Upper lobe of right lung (tissue), 1 donor: Measurements from ENCODE around the gene ING5. TPM values are rescaled to one million over a fixed set of nuclear protein-coding genes. Genes with fewer than 3 reads are reported as not detected.

Source experiments
- ATAC-seq: fragments of 200-7000 bp; cut with Tn5 transposase; one replicate; pipeline ENCODE4 v1.9.1; 2020; ENCODE audit warnings: mild to moderate bottlenecking, moderate library complexity
- DNase-seq: peaks from one replicate; pipeline ENCODE4 v3.0.0-alpha.2; 2020
- H3K27ac ChIP-seq: fragments of 200-600 bp; one replicate; pipeline ENCODE4 v1.8.0; 2022
- H3K27me3 ChIP-seq: fragments of 200-600 bp; one replicate; pipeline ENCODE4 v1.8.0; 2022; ENCODE audit warnings: mild to moderate bottlenecking
- H3K36me3 ChIP-seq: fragments of 200-600 bp; one replicate; pipeline ENCODE4 v1.8.0; 2022
- H3K4me1 ChIP-seq: fragments of 200-600 bp; one replicate; pipeline ENCODE4 v1.8.0; 2022
- H3K4me3 ChIP-seq: fragments of 200-600 bp; one replicate; pipeline ENCODE4 v1.8.0; 2022; ENCODE audit warnings: mild to moderate bottlenecking
- H3K9me3 ChIP-seq: fragments of 200-600 bp; one replicate; pipeline ENCODE4 v1.8.0; 2022
- intact Hi-C: fragments of 100-400 bp; cut with DNase I; formaldehyde crosslinking; loops from one replicate; pipeline ENCODE4 v1.11.0; 2022
- total RNA-seq: library from RNA; stranded (reverse); fragmentation: NEBNext Ultra II Directional; extraction: Animal tissue kit (Norgen Biotek cat#: 25700); gene quantifications from one replicate; pipeline ENCODE4 v1.2.1, GENCODE V29; 2021
- TF ChIP-seq, protein P1 (sequence below): fragments of 200-600 bp; IDR thresholded peaks from one replicate; pipeline ENCODE4 v1.8.0; 2022; ENCODE audit warnings: antibody characterized with exemption
- donor health status: DM: no; HTN: yes; CAD: no; lungs with severe emphysema.

ING5 gene
- total RNA-seq, 1 donor from 2014 or later = 36.5 TPM

DNA sequence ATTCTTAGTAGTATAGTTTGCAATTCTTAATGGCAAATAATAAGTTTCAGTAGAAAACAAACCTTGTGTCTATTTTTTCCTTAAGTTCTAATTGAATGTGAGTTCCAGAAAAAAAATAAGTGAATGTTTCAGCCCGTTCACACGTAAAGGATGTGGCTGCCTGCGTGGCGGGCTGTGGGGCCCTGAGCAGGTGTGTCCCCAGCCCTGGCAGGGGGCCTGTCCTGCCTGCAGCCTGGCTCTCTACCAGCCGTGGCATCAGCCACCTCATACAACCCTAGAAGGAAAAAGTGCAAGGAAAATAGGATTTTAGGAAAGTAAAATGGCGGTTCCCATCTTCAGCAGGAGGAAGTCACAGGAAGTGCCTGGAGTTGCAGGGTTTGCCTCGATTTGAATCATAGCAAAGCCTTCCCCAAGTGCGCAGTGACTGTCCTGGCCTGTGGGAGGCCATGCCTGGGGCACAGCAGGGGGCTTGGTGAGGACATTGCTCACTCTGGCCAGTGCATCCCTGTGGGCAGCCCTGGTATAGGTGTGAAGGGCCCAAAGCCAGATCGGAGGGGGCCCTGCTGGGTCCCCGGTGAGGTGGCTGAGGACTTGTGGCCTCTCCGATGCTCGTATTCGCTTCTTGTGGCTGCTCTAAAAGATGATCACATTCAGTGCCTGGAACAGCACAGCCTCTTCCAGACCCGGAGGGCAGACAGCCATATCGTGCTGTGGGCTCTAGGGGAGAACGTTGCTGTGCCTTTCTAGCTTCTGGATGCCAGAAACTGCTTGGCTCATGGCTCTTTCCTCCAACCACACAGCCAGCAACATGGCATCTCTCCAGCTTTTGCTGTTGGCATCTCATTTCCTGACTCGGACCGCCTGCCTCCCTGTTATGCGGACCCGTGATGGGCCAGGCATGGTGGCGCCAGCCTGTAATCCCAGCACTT is 27.8 kb upstream of the ING5 start:
- H3K4me1 ChIP-seq = no peaks in the 10 kb centered on the region
- TF ChIP-seq, protein P1, sequence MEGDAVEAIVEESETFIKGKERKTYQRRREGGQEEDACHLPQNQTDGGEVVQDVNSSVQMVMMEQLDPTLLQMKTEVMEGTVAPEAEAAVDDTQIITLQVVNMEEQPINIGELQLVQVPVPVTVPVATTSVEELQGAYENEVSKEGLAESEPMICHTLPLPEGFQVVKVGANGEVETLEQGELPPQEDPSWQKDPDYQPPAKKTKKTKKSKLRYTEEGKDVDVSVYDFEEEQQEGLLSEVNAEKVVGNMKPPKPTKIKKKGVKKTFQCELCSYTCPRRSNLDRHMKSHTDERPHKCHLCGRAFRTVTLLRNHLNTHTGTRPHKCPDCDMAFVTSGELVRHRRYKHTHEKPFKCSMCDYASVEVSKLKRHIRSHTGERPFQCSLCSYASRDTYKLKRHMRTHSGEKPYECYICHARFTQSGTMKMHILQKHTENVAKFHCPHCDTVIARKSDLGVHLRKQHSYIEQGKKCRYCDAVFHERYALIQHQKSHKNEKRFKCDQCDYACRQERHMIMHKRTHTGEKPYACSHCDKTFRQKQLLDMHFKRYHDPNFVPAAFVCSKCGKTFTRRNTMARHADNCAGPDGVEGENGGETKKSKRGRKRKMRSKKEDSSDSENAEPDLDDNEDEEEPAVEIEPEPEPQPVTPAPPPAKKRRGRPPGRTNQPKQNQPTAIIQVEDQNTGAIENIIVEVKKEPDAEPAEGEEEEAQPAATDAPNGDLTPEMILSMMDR = no peak
- H3K36me3 ChIP-seq = peaks cover 54% of the 10 kb centered on the region
- H3K27me3 ChIP-seq = no peaks in the 10 kb centered on the region
- ATAC-seq = no peak
- no peaks in the 10 kb centered on the region for H3K9me3 ChIP-seq
- H3K27ac ChIP-seq = no peak overlapping the region
- no peak for DNase-seq
- intact Hi-C loops = no loop called here
- no peak overlapping the region for H3K4me3 ChIP-seq

DNA sequence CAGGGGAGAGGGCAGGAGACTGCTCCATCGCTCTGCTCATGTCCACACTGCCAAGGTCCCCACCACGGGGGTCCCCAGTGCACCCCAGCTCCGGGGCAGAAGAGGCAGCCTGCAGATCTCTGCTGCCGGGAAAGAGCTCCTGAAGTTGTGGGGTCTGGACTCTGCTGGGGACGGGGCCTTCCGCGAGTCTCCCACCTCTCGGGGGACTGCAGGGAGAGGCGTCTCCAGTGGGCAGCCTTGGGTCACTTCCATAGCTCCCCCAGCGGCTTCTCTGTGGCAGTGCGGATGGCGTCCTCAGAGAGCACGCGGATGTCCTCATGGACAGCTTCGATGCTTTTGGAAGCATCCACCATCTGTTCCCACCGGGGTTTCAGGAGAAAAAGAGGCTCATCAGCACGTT is 26.0 kb upstream of the ING5 start:
- Histone ChIP-seq H3K9me3 (no peaks in the 10 kb centered on the region), H3K27ac (no peak overlapping the region), H3K27me3 (no peaks in the 10 kb centered on the region), H3K4me1 (no peaks in the 10 kb centered on the region), H3K36me3 (peaks cover 49% of the 10 kb centered on the region), H3K4me3 (no peak overlapping the region)
- ATAC-seq = no peak
- intact Hi-C loops = no loop called here
- DNase-seq = no peak
- TF ChIP-seq, protein P1 = no peak

DNA sequence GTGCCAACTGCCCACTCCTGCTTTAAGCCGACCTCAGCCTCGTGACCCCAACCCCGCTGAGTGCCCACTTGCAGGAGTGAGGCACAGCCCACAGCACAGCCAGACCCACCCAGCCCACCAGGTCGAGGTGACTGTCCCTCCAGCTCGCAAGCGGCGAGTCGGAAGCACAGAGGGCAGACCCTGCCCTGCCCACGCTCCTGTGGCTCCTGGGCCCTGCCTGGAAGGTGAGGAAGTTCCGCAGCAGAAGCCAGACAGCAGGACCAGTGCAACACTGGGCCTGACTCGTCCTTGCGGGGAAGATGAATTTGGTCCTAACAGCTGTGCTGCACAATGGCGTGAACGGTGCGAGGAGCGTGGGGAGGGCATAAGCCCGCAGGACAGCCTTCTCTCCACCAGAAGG is 25.2 kb upstream of the ING5 start:
- no peak for DNase-seq
- Histone ChIP-seq H3K4me3 (no peak overlapping the region), H3K27me3 (no peaks in the 10 kb centered on the region), H3K4me1 (no peaks in the 10 kb centered on the region), H3K9me3 (no peaks in the 10 kb centered on the region), H3K27ac (no peak overlapping the region), H3K36me3 (peaks cover 41% of the 10 kb centered on the region)
- TF ChIP-seq, protein P1 = no peak
- intact Hi-C loops = no loop called here
- ATAC-seq = no peak

DNA sequence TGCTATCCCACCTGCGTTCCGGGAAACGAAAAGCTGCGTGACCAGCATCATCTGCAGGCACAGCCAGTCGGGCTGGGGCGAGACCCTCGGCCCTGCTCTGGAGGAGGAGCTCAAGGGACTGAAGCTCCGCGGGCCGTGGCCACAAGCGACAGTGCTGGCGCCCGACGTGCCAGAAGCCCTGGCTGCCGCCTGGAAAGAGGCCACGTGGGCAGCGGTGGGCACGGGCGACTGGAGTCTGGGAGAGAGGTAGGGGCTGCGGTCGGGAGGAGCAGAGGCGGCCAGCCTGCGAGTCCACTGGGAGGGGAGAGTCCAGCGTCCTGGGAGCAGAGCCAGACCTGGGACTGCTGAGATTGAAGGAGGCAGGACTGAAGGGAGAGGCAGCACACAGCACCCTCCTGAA is 24.4 kb upstream of the ING5 start:
- H3K9me3 ChIP-seq = no peaks in the 10 kb centered on the region
- TF ChIP-seq, protein P1 = no peak
- DNase-seq = no peak
- H3K27ac ChIP-seq = no peak overlapping the region
- intact Hi-C loops = no loop called here
- no peak for ATAC-seq
- H3K27me3 ChIP-seq = no peaks in the 10 kb centered on the region
- H3K36me3 ChIP-seq = peaks cover 33% of the 10 kb centered on the region
- H3K4me3 ChIP-seq = no peak overlapping the region
- H3K4me1 ChIP-seq = no peaks in the 10 kb centered on the region

DNA sequence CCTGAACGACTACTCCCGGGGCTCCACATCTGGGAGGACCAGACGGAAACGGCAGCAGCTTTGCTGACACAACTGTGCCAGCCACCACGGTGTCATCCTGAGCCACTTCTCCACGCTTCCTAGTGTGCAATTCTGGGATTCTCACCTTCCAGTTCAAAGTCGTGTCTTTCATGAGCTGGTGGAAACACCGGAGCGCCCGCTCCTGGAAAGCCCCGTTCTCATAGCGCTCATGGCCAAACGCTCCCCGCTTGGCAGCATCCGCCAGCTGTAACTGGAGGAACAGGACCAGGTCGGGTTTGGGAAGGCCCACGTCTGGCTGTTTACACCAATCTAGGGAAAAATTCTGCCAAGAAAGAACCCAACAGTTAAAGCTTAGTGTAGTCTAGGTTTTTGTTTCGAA is 23.5 kb upstream of the ING5 start:
- Histone ChIP-seq H3K27ac (no peak overlapping the region), H3K4me3 (no peak overlapping the region), H3K36me3 (peaks cover 30% of the 10 kb centered on the region), H3K9me3 (no peaks in the 10 kb centered on the region), H3K4me1 (no peaks in the 10 kb centered on the region), H3K27me3 (no peaks in the 10 kb centered on the region)
- ATAC-seq (no peak), DNase-seq (no peak)
- intact Hi-C loops = no loop called here
- TF ChIP-seq, protein P1 = no peak
